Measurements from ENCODE around the gene TRIP4. TPM values are rescaled to one million over a fixed set of nuclear protein-coding genes. Genes with fewer than 3 reads are reported as not detected.
A peak's percentile ranks its signal among the peaks of the same experiment; 100 is the strongest.
"Not testable (repeated sequence)": the region's sequence is repeated elsewhere in the genome, so short reads cannot be mapped to it uniquely, and the experiment has no call there.

The TRIP4 gene
- total RNA-seq, 1 donor from 2014 or later, result 27.5 TPM

GRCh38 chr15:64355348-64355943 is 32.2 kb upstream of the TRIP4 start:
- ATAC-seq, result peak; percentile 37
- H3K36me3 ChIP-seq, result no peaks in the 10 kb centered on the region

GRCh38 chr15:64355944-64356709 is 31.5 kb upstream of the TRIP4 start, which contains the start of gene CSNK1G1:
CSNK1G1 (minus strand) TSS chr15:64356173; CDS start chr15:64300499, 55,674 bp downstream.
- H3K4me1 ChIP-seq, result peaks cover 11% of the 10 kb centered on the region
- no peaks in the 10 kb centered on the region for H3K9me3 ChIP-seq
- H3K27ac ChIP-seq, result peak within 1 kb of the TSS; percentile 66
- peak within 1 kb of the TSS; percentile 79 for H3K4me3 ChIP-seq
- DNase-seq (peak; percentile 97), ATAC-seq (peak; percentile 99)
- intact Hi-C loops (cut with DNase I), result no loop called here
- no peaks in the 10 kb centered on the region for H3K36me3 ChIP-seq
- H3K27me3 ChIP-seq, result no peaks in the 10 kb centered on the region
- TF ChIP-seq, protein P1, sequence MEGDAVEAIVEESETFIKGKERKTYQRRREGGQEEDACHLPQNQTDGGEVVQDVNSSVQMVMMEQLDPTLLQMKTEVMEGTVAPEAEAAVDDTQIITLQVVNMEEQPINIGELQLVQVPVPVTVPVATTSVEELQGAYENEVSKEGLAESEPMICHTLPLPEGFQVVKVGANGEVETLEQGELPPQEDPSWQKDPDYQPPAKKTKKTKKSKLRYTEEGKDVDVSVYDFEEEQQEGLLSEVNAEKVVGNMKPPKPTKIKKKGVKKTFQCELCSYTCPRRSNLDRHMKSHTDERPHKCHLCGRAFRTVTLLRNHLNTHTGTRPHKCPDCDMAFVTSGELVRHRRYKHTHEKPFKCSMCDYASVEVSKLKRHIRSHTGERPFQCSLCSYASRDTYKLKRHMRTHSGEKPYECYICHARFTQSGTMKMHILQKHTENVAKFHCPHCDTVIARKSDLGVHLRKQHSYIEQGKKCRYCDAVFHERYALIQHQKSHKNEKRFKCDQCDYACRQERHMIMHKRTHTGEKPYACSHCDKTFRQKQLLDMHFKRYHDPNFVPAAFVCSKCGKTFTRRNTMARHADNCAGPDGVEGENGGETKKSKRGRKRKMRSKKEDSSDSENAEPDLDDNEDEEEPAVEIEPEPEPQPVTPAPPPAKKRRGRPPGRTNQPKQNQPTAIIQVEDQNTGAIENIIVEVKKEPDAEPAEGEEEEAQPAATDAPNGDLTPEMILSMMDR (IDR thresholded peaks at IDR 0.05), result peak; percentile 39

More at GRCh38 chr15:64355348-64355943, 32.2 kb upstream of the TRIP4 start:
- TF ChIP-seq, protein P1 (IDR thresholded peaks at IDR 0.05), result no peak
- Histone ChIP-seq H3K4me1 (peaks cover 11% of the 10 kb centered on the region), H3K27me3 (no peaks in the 10 kb centered on the region), H3K4me3 (peak overlapping the region; percentile 79), H3K9me3 (no peaks in the 10 kb centered on the region), H3K27ac (peak overlapping the region; percentile 66)
- no peak for DNase-seq
- intact Hi-C loops (cut with DNase I), result no loop called here

GRCh38 chr15:64356710-64357040 is 31.0 kb upstream of the TRIP4 start:
- no peaks in the 10 kb centered on the region for H3K36me3 ChIP-seq
- intact Hi-C loops (cut with DNase I), result no loop called here
- H3K4me3 ChIP-seq, result peak overlapping the region; percentile 79
- DNase-seq, result no peak
- H3K27ac ChIP-seq, result peak overlapping the region; percentile 66
- peaks cover 6% of the 10 kb centered on the region for H3K4me1 ChIP-seq
- no peaks in the 10 kb centered on the region for H3K9me3 ChIP-seq
- no peaks in the 10 kb centered on the region for H3K27me3 ChIP-seq
- TF ChIP-seq, protein P1 (IDR thresholded peaks at IDR 0.05), result no peak
- ATAC-seq, result no peak

GRCh38 chr15:64361259-64361658 is 26.4 kb upstream of the TRIP4 start:
- Histone ChIP-seq H3K9me3 (no peaks in the 10 kb centered on the region), H3K4me3 (no peak overlapping the region), H3K27ac (no peak overlapping the region), H3K27me3 (no peaks in the 10 kb centered on the region), H3K36me3 (no peaks in the 10 kb centered on the region), H3K4me1 (no peaks in the 10 kb centered on the region)
- DNase-seq, result no peak
- TF ChIP-seq, protein P1 (IDR thresholded peaks at IDR 0.05), result no peak
- no peak for ATAC-seq
- intact Hi-C loops (cut with DNase I), result no loop called here

GRCh38 chr15:64369078-64369607 is 18.5 kb upstream of the TRIP4 start:
- intact Hi-C loops (cut with DNase I), result no loop called here
- no peak for ATAC-seq

GRCh38 chr15:64371383-64371782 is 16.3 kb upstream of the TRIP4 start:
- H3K36me3 ChIP-seq; H3K27me3 ChIP-seq; ATAC-seq; H3K27ac ChIP-seq; H3K9me3 ChIP-seq; H3K4me1 ChIP-seq; H3K4me3 ChIP-seq; DNase-seq; intact Hi-C loops (cut with DNase I): not testable (repeated sequence)

More at GRCh38 chr15:64369078-64369607, 18.5 kb upstream of the TRIP4 start:
- Histone ChIP-seq H3K36me3 (no peaks in the 10 kb centered on the region), H3K9me3 (no peaks in the 10 kb centered on the region), H3K4me3 (no peak overlapping the region), H3K27me3 (no peaks in the 10 kb centered on the region), H3K4me1 (no peaks in the 10 kb centered on the region), H3K27ac (no peak overlapping the region)
- TF ChIP-seq, protein P1 (IDR thresholded peaks at IDR 0.05), result no peak
- DNase-seq, result no peak
